Endometrial microvascular endothelial cells (primary cell): ENCODE results near the gene CFAP299. TPM values are rescaled to one million over a fixed set of nuclear protein-coding genes. Genes with fewer than 3 reads are reported as not detected.

ENCODE experiments used
- in situ Hi-C: cut with HindIII; loops from 2 replicates; pipeline ENCODE4 v1.10.0; 2017; ENCODE audit warnings: low sequenced_read_pairs, low pct_unique_long_range_greater_than_20kb; ENCODE audit errors: inconsistent ontology term
- total RNA-seq: library from RNA; depleted of rRNA; stranded (reverse); fragments of >200 nt; gene quantifications from one replicate; pipeline ENCODE4 v1.2.3, GENCODE V29; 2015; ENCODE audit errors: inconsistent ontology term

Gene CFAP299
- total RNA-seq, 1 donor from 2014 or later, result not detected

DNA sequence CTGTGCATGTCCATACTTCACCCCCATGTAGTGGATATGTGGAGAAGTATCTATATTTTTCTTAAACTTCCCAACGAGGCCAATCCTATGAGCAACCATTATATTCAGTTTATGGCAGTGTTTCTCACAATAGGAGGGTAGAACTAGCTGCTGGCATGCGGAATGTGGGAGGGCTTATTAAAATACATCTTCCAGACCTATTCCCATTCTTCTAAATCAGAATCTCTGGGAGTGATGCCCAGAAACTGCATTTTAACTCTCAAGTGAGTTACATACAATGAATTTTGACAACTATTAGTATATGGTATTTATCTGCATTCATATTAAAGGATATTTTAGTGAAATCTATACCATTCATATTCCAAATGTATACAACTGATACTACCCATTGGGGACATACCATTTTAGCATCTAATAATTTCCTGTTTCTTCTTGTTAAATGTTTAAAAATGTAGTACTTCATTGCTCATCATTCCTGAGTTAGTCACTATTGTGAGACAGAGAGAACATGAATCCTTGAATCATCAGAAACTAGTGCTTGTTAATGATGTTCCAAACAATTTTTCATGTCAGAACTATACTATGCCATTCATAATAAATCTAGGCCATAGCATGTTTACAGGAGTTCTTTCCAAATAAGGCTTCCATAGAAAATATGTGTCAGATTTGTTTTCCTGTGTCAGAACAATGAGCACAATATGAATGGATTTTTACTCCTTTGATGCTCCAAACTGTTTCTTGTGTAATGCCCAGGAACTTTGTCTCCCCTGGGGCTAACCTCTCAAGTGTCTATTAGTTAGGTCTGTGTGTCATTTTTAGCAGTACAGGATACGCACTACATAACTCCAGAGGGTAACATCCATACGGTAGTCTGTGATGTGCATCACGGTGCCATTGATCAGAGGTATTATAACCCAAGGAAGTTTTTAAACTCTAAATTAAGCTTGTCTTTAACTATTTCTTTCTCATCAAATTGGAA is 496.1 kb downstream of the CFAP299 start:
- in situ Hi-C loops, result no loop called here

DNA sequence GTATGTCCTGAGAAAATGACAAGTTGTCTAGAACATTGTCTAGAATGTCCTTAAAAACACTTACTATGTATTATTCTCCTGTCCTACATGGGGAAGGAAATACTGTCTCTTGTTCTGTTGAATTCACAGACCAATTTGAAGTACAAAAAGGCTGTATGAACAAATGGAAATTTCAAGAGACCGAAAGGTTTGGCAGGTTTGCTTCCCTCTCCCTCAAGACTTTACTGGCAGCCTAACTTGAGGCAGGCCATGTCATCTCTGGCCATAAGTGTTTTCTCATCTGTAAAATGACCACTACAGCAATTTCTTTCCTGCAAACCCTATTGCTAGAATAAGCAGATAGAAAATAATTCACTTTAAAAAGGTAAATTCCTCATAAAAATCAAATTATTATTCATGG is 503.8 kb downstream of the CFAP299 start:
- in situ Hi-C loops, result no loop called here

DNA sequence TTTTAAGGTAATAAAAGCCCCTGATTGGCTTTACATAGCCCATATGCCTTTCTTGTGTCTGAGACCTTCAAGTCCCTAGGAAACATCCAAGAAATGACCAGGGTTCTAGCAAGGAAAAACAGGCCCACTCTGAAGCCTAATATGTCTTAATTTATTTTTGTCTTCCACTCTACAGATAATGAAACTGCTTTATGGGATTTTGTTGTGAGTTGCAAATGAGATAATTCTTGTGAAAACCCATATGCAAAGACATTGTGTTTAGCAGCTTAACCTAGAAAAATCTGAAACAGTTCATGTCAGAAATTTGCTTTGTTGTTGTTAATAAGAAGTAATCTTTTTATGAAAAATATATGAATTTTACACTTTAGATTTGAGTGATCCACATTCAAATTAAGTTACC is 504.3 kb downstream of the CFAP299 start:
- in situ Hi-C loops, result no loop called here

- in situ Hi-C loops, result no loop called here
Measured at GRCh38 chr4:80840396-80840795, 504.9 kb downstream of the CFAP299 start.

- in situ Hi-C loops, result no loop called here
Measured at GRCh38 chr4:80841587-80842281, 506.2 kb downstream of the CFAP299 start.

- in situ Hi-C loops, result no loop called here
Measured at GRCh38 chr4:80846210-80846609, 510.7 kb downstream of the CFAP299 start.

DNA sequence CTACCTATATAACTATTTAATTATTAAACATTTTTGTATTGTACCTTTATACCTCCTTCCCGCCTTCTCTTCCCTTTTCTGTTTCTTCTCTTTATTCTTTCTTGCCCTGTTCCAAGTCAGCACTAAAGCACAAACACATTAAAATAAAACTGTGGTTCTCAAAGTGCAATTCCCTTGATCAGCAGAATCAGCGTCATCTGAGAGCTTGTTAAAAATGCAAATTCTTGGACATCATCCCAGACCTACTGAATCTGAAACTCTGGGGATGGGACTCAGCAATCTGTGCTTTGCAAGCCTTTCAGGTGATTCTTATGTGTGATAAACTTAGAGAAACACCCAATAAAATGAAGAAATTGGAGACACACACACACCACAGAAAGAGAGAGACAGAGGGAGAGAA is 516.5 kb downstream of the CFAP299 start:
- in situ Hi-C loops, result no loop called here

DNA sequence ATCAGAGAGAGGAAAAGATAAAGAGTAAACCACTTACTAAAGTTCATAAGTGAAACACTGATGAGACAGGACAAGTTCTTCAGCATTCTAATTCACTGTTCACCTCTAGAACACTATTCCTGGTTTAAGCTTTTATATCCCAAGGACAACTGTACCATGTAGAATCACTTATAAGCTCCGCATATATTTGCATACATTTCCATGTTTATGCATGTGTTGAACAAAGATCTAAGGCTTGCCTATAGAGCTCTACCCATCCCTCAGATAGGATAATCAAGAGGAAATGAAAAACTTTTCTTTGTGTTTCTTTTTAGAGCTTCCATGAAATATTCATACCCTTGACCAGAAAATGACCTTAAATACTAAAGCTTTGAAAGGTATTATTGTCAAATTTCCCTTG is 538.0 kb downstream of the CFAP299 start:
- in situ Hi-C loops, result no loop called here

- in situ Hi-C loops, result no loop called here
Measured at GRCh38 chr4:80874979-80875378, 539.4 kb downstream of the CFAP299 start.

DNA sequence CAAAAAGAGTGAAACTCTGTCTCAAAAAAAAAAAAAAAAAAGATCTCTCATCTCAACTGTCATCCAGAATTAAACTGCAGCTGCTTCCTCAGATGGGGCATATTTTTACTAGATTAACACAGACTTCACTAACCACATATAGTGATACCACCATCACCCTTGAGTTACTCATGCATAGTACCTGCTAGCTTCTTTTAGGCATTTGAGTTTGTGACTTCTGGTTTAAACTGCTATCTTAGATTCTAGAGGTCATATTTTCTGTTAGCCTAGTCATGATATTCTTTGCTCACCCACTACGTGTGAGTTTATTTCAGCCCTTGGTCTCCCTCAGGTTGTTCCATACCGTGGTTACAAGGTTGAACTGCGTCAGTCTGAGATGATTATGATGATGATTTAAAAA is 540.1 kb downstream of the CFAP299 start:
- in situ Hi-C loops, result no loop called here

GRCh38 chr4:80876810-80877209 is 541.3 kb downstream of the CFAP299 start:
- in situ Hi-C loops, result no loop called here

DNA sequence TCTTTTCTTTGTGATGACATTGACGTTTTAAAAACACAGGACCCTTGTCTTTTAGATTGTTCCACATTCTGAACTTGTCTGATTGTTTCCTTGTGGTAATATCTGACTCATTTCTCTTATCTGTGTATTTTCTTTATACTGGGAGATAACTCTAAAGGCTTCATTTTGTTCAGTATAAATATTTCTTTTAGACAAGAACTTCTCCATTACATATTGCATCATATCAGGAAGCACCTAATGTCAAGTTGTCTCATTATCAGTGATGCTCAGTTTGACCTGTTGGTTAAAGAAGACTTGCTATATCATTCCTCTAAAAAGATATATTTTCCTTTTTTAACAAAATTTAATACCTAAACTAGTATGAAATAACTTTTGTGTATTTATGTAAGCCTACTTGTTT is 542.7 kb downstream of the CFAP299 start:
- in situ Hi-C loops, result no loop called here

GRCh38 chr4:80897537-80898303 is 562.2 kb downstream of the CFAP299 start:
- in situ Hi-C loops, result no loop called here

- in situ Hi-C loops, result no loop called here
Measured at GRCh38 chr4:80900908-80901307, 565.4 kb downstream of the CFAP299 start.

DNA sequence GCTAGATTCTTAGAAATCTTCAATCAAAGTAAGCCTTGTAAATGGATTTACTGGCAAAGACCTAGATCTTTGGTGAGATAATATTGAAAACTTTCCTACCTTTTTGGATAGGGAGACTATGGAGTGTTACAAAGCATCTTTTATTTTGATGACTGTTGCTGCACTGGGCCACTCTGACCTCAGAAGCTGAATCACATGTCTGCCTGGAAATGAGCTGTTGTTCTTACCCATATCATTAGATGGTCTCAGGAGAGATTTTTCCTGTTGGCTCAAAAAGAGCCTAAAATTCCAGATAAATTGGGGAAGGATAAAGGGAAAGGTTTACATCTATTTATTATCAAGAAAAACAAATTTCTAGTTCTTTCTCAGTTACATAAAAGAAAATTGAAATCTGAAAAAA is 567.5 kb downstream of the CFAP299 start:
- in situ Hi-C loops, result no loop called here

DNA sequence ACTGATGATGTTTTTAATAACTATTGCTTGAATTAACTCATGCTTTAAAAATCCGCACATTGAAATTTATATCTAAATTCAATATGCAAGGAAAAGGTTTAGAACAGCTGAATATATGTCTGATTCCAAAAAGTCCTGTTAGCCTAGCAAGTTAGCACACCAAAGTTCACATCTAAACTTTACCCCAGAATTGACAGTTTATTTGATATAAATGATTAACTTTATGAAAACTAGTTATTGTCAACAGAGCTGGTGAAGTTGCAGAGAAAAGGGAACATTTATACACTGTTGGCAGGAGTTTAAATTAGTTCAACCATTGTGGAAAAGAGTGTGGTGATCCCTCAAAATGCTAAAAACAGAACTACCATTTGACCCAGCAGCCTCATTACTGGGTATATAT is 574.4 kb downstream of the CFAP299 start:
- in situ Hi-C loops, result no loop called here

GRCh38 chr4:80911458-80911857 is 575.9 kb downstream of the CFAP299 start:
- in situ Hi-C loops, result no loop called here

DNA sequence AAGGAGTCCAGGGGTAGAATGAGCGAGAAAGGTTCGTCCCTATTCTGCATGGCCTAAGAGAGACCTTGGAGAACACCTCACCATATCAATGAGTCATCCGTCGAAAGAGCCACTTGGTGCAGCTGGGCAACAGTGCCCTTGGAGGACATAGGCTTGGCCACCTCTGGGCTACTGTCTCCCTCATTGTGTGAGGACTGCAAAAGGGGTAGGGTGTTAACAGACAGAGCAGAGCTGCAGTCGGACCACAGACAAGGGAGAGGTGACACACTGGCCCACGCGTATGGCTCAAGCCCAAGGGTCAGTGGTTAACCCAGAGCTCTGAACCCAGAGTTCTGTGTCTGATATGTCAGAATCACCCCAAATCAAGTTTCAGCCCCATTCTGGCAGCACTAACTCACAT is 576.8 kb downstream of the CFAP299 start:
- in situ Hi-C loops, result no loop called here

DNA sequence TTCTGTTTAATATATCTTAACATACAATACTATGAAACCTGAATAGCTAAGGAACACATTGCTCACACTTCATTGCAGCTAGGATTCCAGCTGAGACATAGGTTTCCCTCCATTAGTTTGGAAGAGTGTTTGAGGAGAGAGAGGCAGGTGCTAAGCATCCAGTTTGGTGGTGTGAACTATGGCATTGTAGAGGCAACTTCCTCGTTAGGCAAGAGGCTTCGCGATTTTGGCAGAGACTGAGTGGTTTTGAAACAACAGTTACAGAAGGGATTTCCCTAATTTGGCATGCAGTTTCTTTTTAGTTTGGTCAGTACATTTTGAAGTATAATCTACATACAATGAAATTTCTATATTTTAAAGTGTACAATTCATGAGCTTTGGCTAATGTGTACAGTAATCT is 577.9 kb downstream of the CFAP299 start:
- in situ Hi-C loops, result no loop called here
